AG09309 (cell line): ENCODE measurements around the gene NTN4.

Experiments
- DNase-seq: peaks from one replicate; pipeline ENCODE4 v3.0.0-alpha.2; 2010; ENCODE audit warnings: low read depth
- H3K4me3 ChIP-seq: 2 replicates; pipeline ENCODE4 v1.5.1; 2011; ENCODE audit warnings: mild to moderate bottlenecking, low read depth, low read length, moderate library complexity; ENCODE audit not compliant: control insufficient read depth
- TF ChIP-seq, protein P1 (sequence below): IDR thresholded peaks from 2 replicates; pipeline ENCODE4 v1.5.1; 2011; ENCODE audit warnings: mild to moderate bottlenecking, low read depth, low read length, inconsistent platforms; ENCODE audit not compliant: insufficient read depth, control insufficient read depth; ENCODE audit errors: missing control alignments

NTN4 gene

DNA sequence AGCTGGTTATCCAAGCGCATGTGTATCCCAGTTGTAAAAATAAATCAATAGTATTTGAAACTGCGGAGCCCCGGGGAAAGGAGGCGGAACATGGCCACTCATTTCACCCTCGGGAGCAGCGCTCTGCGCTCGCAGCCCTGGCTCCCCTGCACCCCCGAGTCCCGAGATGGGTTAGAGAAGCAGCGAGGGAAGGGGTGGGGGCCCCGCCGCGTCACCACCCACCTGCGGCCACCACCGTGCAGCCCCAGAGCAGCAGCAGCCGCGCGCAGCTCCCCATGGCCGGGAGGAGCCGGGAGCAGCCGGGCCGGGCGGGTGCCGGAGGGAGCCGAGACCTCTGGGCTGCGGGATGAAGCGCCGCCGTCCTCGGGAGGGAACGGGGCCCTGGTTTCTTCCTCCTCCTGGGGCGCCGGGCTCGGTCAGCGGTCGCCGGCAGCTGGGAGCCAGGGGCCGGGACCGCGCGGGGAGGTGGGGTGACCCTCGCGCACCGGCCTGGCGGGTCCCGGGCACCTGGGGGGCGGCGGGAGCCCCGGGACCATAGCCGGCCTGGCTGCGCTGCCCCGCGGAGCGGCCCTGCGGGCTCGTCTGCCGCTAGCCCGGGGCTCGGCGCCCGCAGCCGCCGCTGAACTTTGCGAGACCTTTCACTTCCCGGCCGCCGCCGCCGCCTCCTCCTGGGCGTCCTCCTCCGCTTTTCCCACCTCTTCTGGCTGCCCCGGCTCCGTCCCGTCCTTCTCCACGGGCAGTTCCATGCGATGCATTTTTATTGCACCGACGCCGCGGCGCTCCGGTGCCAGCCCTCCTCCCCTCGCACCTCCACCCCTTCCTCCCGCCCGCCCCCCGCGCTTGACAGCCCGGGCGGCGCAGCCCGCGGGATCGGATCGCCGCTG, at the start of gene NTN4:
Gene NTN4 (minus strand): TSS at position 732 of the 884 bp plus-strand sequence. CDS start 455 bp downstream, at position 277.
- TF ChIP-seq, protein P1, sequence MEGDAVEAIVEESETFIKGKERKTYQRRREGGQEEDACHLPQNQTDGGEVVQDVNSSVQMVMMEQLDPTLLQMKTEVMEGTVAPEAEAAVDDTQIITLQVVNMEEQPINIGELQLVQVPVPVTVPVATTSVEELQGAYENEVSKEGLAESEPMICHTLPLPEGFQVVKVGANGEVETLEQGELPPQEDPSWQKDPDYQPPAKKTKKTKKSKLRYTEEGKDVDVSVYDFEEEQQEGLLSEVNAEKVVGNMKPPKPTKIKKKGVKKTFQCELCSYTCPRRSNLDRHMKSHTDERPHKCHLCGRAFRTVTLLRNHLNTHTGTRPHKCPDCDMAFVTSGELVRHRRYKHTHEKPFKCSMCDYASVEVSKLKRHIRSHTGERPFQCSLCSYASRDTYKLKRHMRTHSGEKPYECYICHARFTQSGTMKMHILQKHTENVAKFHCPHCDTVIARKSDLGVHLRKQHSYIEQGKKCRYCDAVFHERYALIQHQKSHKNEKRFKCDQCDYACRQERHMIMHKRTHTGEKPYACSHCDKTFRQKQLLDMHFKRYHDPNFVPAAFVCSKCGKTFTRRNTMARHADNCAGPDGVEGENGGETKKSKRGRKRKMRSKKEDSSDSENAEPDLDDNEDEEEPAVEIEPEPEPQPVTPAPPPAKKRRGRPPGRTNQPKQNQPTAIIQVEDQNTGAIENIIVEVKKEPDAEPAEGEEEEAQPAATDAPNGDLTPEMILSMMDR: no peak
- H3K4me3 ChIP-seq: peak within 1 kb of the TSS; percentile 74
- no peak for DNase-seq

GRCh38 chr12:95838125-95838524, 47.6 kb upstream of the NTN4 start:
- TF ChIP-seq, protein P1: no peak
- no peak for DNase-seq
- H3K4me3 ChIP-seq: no peak overlapping the region; the same call in 1 of the 2 replicates

GRCh38 chr12:95837240-95838038, 46.9 kb upstream of the NTN4 start:
- H3K4me3 ChIP-seq: no peak overlapping the region; the same call in 1 of the 2 replicates

GRCh38 chr12:95836630-95837239, 46.2 kb upstream of the NTN4 start:
- TF ChIP-seq, protein P1: no peak
- no peak overlapping the region; the same call in 1 of the 2 replicates for H3K4me3 ChIP-seq
- DNase-seq: no peak

More at GRCh38 chr12:95837240-95838038, 46.9 kb upstream of the NTN4 start:
- TF ChIP-seq, protein P1: no peak
- no peak for DNase-seq

DNA sequence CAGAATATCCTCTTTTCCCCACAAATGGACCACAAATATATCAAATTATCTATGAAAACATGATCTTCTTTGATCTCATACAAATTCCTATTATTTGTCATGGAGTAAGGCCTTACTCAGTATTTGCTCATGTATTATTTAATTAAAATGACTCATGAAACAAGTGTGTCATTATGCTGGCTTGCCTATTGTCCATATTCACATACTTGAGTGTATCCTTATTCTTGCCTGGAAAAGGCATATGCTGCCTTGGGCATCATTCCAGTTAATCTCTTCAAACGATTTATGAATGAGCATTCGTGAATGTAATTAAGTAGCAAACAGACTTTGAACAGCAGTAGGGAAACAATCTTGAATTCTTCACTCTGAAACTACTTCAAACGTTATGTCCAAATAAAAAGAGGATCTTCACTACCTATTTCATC, 45.6 kb upstream of the NTN4 start:
- TF ChIP-seq, protein P1: no peak
- H3K4me3 ChIP-seq: no peak overlapping the region
- no peak for DNase-seq

GRCh38 chr12:95834572-95834971, 44.0 kb upstream of the NTN4 start:
- H3K4me3 ChIP-seq: no peak overlapping the region
- TF ChIP-seq, protein P1: no peak
- no peak for DNase-seq
